ENCODE results near the gene SLC7A5. TPM values are rescaled to one million over a fixed set of nuclear protein-coding genes. Genes with fewer than 3 reads are reported as not detected.
"Not testable (repeated sequence)": the region's sequence is repeated elsewhere in the genome, so short reads cannot be mapped to it uniquely, and the experiment has no call there.

Gene SLC7A5
- total and polyA plus RNA-seq, 2 of the 13 experiments (the other 11 are each of a cell fraction or from before 2014, with no cell fraction given): 79.6 to 155 TPM

DNA sequence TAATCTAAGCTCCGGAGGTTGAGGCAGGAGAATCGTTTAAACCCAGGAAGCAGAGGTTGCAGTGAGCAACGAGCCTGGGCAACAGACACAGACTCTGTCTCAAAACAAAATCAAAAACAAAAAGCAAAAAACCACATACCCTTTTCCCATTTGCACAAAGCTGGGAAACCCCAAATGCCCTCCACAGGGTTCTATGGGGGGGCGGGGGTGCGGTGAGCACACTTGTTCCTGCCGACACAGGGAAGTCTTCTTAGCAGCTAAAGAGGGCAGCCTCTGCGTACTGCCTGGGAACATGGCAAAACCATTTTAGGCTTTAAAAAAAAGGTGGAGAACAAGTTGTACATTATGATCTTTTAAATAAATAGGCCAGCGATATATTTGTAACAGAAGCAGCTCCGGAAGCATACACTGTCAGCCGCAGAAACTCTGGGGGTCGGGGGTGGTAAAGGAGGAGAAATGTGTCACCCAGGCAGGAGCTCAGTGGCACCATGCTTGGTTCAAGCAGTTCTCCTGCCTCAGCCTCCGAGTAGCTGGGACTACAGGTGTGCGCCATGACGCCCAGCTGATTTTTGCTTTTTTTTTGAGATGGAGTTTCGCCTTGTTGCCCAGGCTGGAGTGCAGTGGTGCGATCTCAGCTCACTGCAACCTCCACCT is 3.3 kb downstream of the SLC7A5 start:
- BruUV-seq (replicated peaks); H2AFZ ChIP-seq (ENCODE audit: low read length); H3K27me3 ChIP-seq (ENCODE audit: control insufficient read depth in 1 of 2, insufficient read depth in 2 of 2, low read length in 2 of 2); ATAC-seq; H3K9me3 ChIP-seq (ENCODE audit: low read length); FAIRE-seq; intact Hi-C loops (cut with micrococcal nuclease; ENCODE audit: unreplicated experiment); DNase-seq (ENCODE audit: low spot score); H3K36me3 ChIP-seq (replicated peaks in 1 of 2; ENCODE audit: control insufficient read depth in 1 of 2, insufficient read depth in 2 of 2, low read length in 2 of 2): not testable (repeated sequence)
- CTCF ChIA-PET (ENCODE audit: low intra/inter-chr PET ratio, low total read pairs): interaction anchor here (1.3 kb wide), 1 partner anchor 16 kb away, joined by 8 read pairs; no protein-coding TSS in a partner anchor
- TF ChIP-seq, protein P1, sequence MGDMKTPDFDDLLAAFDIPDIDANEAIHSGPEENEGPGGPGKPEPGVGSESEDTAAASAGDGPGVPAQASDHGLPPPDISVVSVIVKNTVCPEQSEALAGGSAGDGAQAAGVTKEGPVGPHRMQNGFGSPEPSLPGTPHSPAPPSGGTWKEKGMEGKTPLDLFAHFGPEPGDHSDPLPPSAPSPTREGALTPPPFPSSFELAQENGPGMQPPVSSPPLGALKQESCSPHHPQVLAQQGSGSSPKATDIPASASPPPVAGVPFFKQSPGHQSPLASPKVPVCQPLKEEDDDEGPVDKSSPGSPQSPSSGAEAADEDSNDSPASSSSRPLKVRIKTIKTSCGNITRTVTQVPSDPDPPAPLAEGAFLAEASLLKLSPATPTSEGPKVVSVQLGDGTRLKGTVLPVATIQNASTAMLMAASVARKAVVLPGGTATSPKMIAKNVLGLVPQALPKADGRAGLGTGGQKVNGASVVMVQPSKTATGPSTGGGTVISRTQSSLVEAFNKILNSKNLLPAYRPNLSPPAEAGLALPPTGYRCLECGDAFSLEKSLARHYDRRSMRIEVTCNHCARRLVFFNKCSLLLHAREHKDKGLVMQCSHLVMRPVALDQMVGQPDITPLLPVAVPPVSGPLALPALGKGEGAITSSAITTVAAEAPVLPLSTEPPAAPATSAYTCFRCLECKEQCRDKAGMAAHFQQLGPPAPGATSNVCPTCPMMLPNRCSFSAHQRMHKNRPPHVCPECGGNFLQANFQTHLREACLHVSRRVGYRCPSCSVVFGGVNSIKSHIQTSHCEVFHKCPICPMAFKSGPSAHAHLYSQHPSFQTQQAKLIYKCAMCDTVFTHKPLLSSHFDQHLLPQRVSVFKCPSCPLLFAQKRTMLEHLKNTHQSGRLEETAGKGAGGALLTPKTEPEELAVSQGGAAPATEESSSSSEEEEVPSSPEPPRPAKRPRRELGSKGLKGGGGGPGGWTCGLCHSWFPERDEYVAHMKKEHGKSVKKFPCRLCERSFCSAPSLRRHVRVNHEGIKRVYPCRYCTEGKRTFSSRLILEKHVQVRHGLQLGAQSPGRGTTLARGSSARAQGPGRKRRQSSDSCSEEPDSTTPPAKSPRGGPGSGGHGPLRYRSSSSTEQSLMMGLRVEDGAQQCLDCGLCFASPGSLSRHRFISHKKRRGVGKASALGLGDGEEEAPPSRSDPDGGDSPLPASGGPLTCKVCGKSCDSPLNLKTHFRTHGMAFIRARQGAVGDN (CRISPR knock-in tag; IDR thresholded peaks at IDR 0.05): peak; percentile 38
- TF ChIP-seq ZNF563 (CRISPR knock-in tag; IDR thresholded peaks at IDR 0.05) (0 out of 2 replicates have a peak, but pooled peaks have one; percentile 33), ZNF501 (CRISPR knock-in tag; IDR thresholded peaks at IDR 0.05) (0 out of 2 replicates have a peak, but pooled peaks have one; percentile 17), FOXK2 (IDR thresholded peaks at IDR 0.05) (peak; percentile 17; the same call in 1 of the 2 replicates)
- H3K4me2 ChIP-seq (ENCODE audit: low read depth, low read length): peak overlapping the region; percentile 71
- WGBS (ENCODE audit: low lambda C conversion rate): 39% methylated on average over 16 of the region's 16 CpGs
- peaks cover 77% of the 10 kb centered on the region for H3K79me2 ChIP-seq (ENCODE audit: insufficient read depth, low read length)
- peaks cover 68% of the 10 kb centered on the region for H3K4me1 ChIP-seq (ENCODE audit: insufficient read depth, low read length)
- POLR2A ChIA-PET: interaction anchor here (0.6 to 13.8 kb wide), 6 partner anchors 8 to 387 kb away, joined by 3 to 399 read pairs (median 97); no protein-coding TSS in a partner anchor
- H3K4me3 ChIP-seq (replicated peaks in 1 of 3; ENCODE audit: insufficient read depth in 1 of 3, low read depth in 2 of 3, low read length in 3 of 3): peak overlapping the region; percentile 46 to 85 (median 67)
- peaks cover 54% of the 10 kb centered on the region for H4K20me1 ChIP-seq (ENCODE audit: insufficient read depth, low read length)
- H3K9ac ChIP-seq (ENCODE audit: insufficient read depth, low read depth, low read length): peak overlapping the region; percentile 63
- H3K27ac ChIP-seq (ENCODE audit: extremely low read length, insufficient read depth, low read length): peak overlapping the region; percentile 45
- in situ Hi-C loops (cut with HindIII; ENCODE audit: extremely low pct_ligation_motif_present, low pct_unique_long_range_greater_than_20kb): loop anchor here (25.0 kb wide), 1 partner anchor 479 kb away; the partner anchor contains the start of genes FBXO31 and MAP1LC3B
